Measurements from ENCODE around the gene LEFTY1. TPM values are rescaled to one million over a fixed set of nuclear protein-coding genes. Genes with fewer than 3 reads are reported as not detected.
"Not testable (repeated sequence)": the region's sequence is repeated elsewhere in the genome, so short reads cannot be mapped to it uniquely, and the experiment has no call there.

LEFTY1 gene
- total RNA-seq, 1 donor from 2014 or later = not detected

- no peak for DNase-seq (ENCODE audit: low spot score)
Measured at GRCh38 chr1:225850370-225850769, 38.6 kb downstream of the LEFTY1 start.

GRCh38 chr1:225849925-225850324 is 39.0 kb downstream of the LEFTY1 start:
- no peak for DNase-seq (ENCODE audit: low spot score)

- no peak for DNase-seq (ENCODE audit: low spot score)
Measured at GRCh38 chr1:225848030-225848955, 40.7 kb downstream of the LEFTY1 start.

GRCh38 chr1:225847610-225848009 is 41.3 kb downstream of the LEFTY1 start:
- no peak for DNase-seq (ENCODE audit: low spot score)

GRCh38 chr1:225846331-225847310 is 42.3 kb downstream of the LEFTY1 start:
- no peak for DNase-seq (ENCODE audit: low spot score)

GRCh38 chr1:225845571-225846259 is 43.2 kb downstream of the LEFTY1 start:
- DNase-seq (ENCODE audit: low spot score) = no peak

- no peak for DNase-seq (ENCODE audit: low spot score)
Measured at GRCh38 chr1:225845097-225845496, 43.8 kb downstream of the LEFTY1 start.

- no peak for DNase-seq (ENCODE audit: low spot score)
Measured at GRCh38 chr1:225844236-225845061, 44.5 kb downstream of the LEFTY1 start.

- no peak for DNase-seq (ENCODE audit: low spot score)
Measured at GRCh38 chr1:225843426-225843795, 45.5 kb downstream of the LEFTY1 start.

GRCh38 chr1:225842788-225843425 is 46.0 kb downstream of the LEFTY1 start:
- no peak for DNase-seq (ENCODE audit: low spot score)

- no peak for DNase-seq (ENCODE audit: low spot score)
Measured at GRCh38 chr1:225842074-225842473, 46.9 kb downstream of the LEFTY1 start.

- no peak for DNase-seq (ENCODE audit: low spot score)
Measured at GRCh38 chr1:225840713-225841112, 48.2 kb downstream of the LEFTY1 start.

GRCh38 chr1:225840223-225840610 is 48.7 kb downstream of the LEFTY1 start:
- DNase-seq (ENCODE audit: low spot score) = no peak

GRCh38 chr1:225838793-225839192 is 50.2 kb downstream of the LEFTY1 start:
- no peak for DNase-seq (ENCODE audit: low spot score)

- DNase-seq (ENCODE audit: low spot score) = not testable (repeated sequence)
Measured at GRCh38 chr1:225836296-225836695, 52.6 kb downstream of the LEFTY1 start.

Small RNA genes lying within 50 kb of the gene (microRNA-seq; reads per million reads assigned to microRNA genes)
- not detected for gene MIR6741 (ENCODE audit: borderline number of aligned reads)

Other genes with a start within 250 kb of the LEFTY1 start
- 51.9 TPM for gene ENAH, start 236.0 kb downstream of the LEFTY1 start, total RNA-seq
- gene SRP9, start 111.3 kb downstream of the LEFTY1 start, total RNA-seq = 125 TPM
- gene EPHX1, start 79.0 kb downstream of the LEFTY1 start, total RNA-seq = 288 TPM
- 79.7 TPM for gene TMEM63A, start 6.8 kb downstream of the LEFTY1 start, total RNA-seq
- gene PYCR2, start 35.1 kb upstream of the LEFTY1 start, total RNA-seq = 48.9 TPM
- gene LEFTY2, start 52.1 kb upstream of the LEFTY1 start, total RNA-seq = 2.2 TPM
- gene SDE2, start 110.2 kb upstream of the LEFTY1 start, total RNA-seq = 20.1 TPM
- gene H3-3A, start 173.6 kb upstream of the LEFTY1 start, total RNA-seq = 321 TPM